ENCODE results near the gene CNIH4. TPM values are rescaled to one million over a fixed set of nuclear protein-coding genes. Genes with fewer than 3 reads are reported as not detected.

The CNIH4 gene
- polyA plus RNA-seq, 3 donors: 33.4 to 106 (median 94.7) TPM

- H2AFZ ChIP-seq (ENCODE audit: insufficient read depth, low read depth, low read length, poor library complexity, severe bottlenecking): no peak overlapping the region
- peaks cover 13 to 37% of the 10 kb centered on the region in 2 donors for H3K36me3 ChIP-seq (replicated peaks in 1 of 2; ENCODE audit: control insufficient read depth in 1 of 2, insufficient read depth in 2 of 2, low read length in 2 of 2)
- Mint-ChIP-seq H3K36me3 (peaks cover 32 to 48% of the 10 kb centered on the region in 2 donors), H3K9me3 (no peaks in the 10 kb centered on the region), H3K27ac (peak overlapping the region in 2 of 7 donors; percentile 1 to 42), H3K27me3 (ENCODE audit: low read depth in 3 of 3) (peaks cover 0 to 2% (median under 1%) of the 10 kb centered on the region in 3 donors), H3K4me1 (no peaks in the 10 kb centered on the region), H3K4me3 (no peak overlapping the region)
- no peak for TF ChIP-seq CTCF (IDR thresholded peaks at IDR 0.05)
- intact Hi-C loops (cut with micrococcal nuclease): no loop called here
- no peak overlapping the region for H3K4me3 ChIP-seq (replicated peaks in 1 of 3; ENCODE audit: low read depth in 2 of 3, low read length in 3 of 3)
- H3K9ac ChIP-seq (ENCODE audit: insufficient read depth, low read length, poor library complexity, severe bottlenecking): no peak overlapping the region
- H3K27ac ChIP-seq (ENCODE audit: low read depth in 1 of 2, low read length in 2 of 2): no peak overlapping the region
- H3K79me2 ChIP-seq (ENCODE audit: insufficient read depth, low read length): peaks cover 42% of the 10 kb centered on the region
- no peaks in the 10 kb centered on the region for H3K27me3 ChIP-seq (ENCODE audit: control insufficient read depth in 2 of 2, insufficient read depth in 2 of 2, low read length in 2 of 2)
- no CpG with 5 or more reads among the region's 2 CpGs for WGBS (ENCODE audit: insufficient coverage)
- no peaks in the 10 kb centered on the region for H3K9me3 ChIP-seq (replicated peaks in 1 of 2; ENCODE audit: control insufficient read depth in 1 of 2, insufficient read depth in 1 of 2, low read length in 2 of 2)
- H4K20me1 ChIP-seq (ENCODE audit: insufficient read depth, low read length): no peaks in the 10 kb centered on the region
- H3K4me2 ChIP-seq (replicated peaks; ENCODE audit: extremely low read depth, low read length, poor library complexity, severe bottlenecking): no peak overlapping the region
- DNase-seq: no peak
- H3K4me1 ChIP-seq (ENCODE audit: control insufficient read depth in 1 of 2, insufficient read depth in 2 of 2, low read length in 2 of 2): no peaks in the 10 kb centered on the region
These were observed 35.0 kb upstream of the CNIH4 start for GRCh38 chr1:224321706-224322105.

GRCh38 chr1:224325959-224326358 lies 30.7 kb upstream of the CNIH4 start:
- Histone ChIP-seq H4K20me1 (ENCODE audit: insufficient read depth, low read length) (no peaks in the 10 kb centered on the region), H3K4me1 (ENCODE audit: control insufficient read depth in 1 of 2, insufficient read depth in 2 of 2, low read length in 2 of 2) (peaks cover 16 to 23% of the 10 kb centered on the region in 2 donors), H2AFZ (ENCODE audit: insufficient read depth, low read depth, low read length, poor library complexity, severe bottlenecking) (no peak overlapping the region), H3K9me3 (replicated peaks in 1 of 2; ENCODE audit: control insufficient read depth in 1 of 2, insufficient read depth in 1 of 2, low read length in 2 of 2) (no peaks in the 10 kb centered on the region), H3K79me2 (ENCODE audit: insufficient read depth, low read length) (peaks cover 67% of the 10 kb centered on the region), H3K4me3 (replicated peaks in 1 of 3; ENCODE audit: low read depth in 2 of 3, low read length in 3 of 3) (no peak overlapping the region), H3K4me2 (replicated peaks; ENCODE audit: extremely low read depth, low read length, poor library complexity, severe bottlenecking) (no peak overlapping the region), H3K36me3 (replicated peaks in 1 of 2; ENCODE audit: control insufficient read depth in 1 of 2, insufficient read depth in 2 of 2, low read length in 2 of 2) (peaks cover 6 to 29% of the 10 kb centered on the region in 2 donors), H3K27ac (ENCODE audit: low read depth in 1 of 2, low read length in 2 of 2) (no peak overlapping the region), H3K27me3 (ENCODE audit: control insufficient read depth in 2 of 2, insufficient read depth in 2 of 2, low read length in 2 of 2) (no peaks in the 10 kb centered on the region), H3K9ac (ENCODE audit: insufficient read depth, low read length, poor library complexity, severe bottlenecking) (no peak overlapping the region)
- H3K27me3 Mint-ChIP-seq (ENCODE audit: low read depth in 3 of 3): peaks cover 0 to 2% (median 0%) of the 10 kb centered on the region in 3 donors
- WGBS (ENCODE audit: insufficient coverage): no CpG with 5 or more reads among the region's 1 CpG
- H3K4me3 Mint-ChIP-seq: no peak overlapping the region
- no peak for TF ChIP-seq CTCF (IDR thresholded peaks at IDR 0.05)
- peak overlapping the region in 1 of 7 donors; percentile 46 for H3K27ac Mint-ChIP-seq
- DNase-seq: no peak
- no peaks in the 10 kb centered on the region for H3K9me3 Mint-ChIP-seq
- H3K4me1 Mint-ChIP-seq: peaks cover 28% of the 10 kb centered on the region
- peaks cover 20 to 26% of the 10 kb centered on the region in 2 donors for H3K36me3 Mint-ChIP-seq
- intact Hi-C loops (cut with micrococcal nuclease): no loop called here

Measured in CD14-positive monocyte (primary cell).